ENCODE measurements around the gene C16orf82.

The C16orf82 gene

GRCh38 chr16:27088216-27088615, 21.5 kb downstream of the C16orf82 start:
- H3K4me3 ChIP-seq (ENCODE audit: low read length), result no peak overlapping the region
- no peak for TF ChIP-seq CTCF (conservative IDR thresholded peaks at IDR 0.05; ENCODE audit: low read length)
- no peak for DNase-seq (ENCODE audit: low read depth)

GRCh38 chr16:27096375-27096774, 29.6 kb downstream of the C16orf82 start:
- DNase-seq (ENCODE audit: low read depth), result no peak
- no peak overlapping the region for H3K4me3 ChIP-seq (ENCODE audit: low read length)
- no peak for TF ChIP-seq CTCF (conservative IDR thresholded peaks at IDR 0.05; ENCODE audit: low read length)

- no peak overlapping the region for H3K4me3 ChIP-seq (ENCODE audit: low read length)
- TF ChIP-seq CTCF (conservative IDR thresholded peaks at IDR 0.05; ENCODE audit: low read length), result no peak
- DNase-seq (ENCODE audit: low read depth), result peak; percentile 87
Observed at GRCh38 chr16:27097800-27098230, 31.1 kb downstream of the C16orf82 start.

- H3K4me3 ChIP-seq (ENCODE audit: low read length), result no peak overlapping the region
- no peak for DNase-seq (ENCODE audit: low read depth)
- TF ChIP-seq CTCF (conservative IDR thresholded peaks at IDR 0.05; ENCODE audit: low read length), result no peak
Observed at GRCh38 chr16:27098366-27099049, 31.8 kb downstream of the C16orf82 start.

GRCh38 chr16:27102701-27103575, 36.2 kb downstream of the C16orf82 start:
- no peak overlapping the region for H3K4me3 ChIP-seq (ENCODE audit: low read length)
- DNase-seq (ENCODE audit: low read depth), result no peak
- TF ChIP-seq CTCF (conservative IDR thresholded peaks at IDR 0.05; ENCODE audit: low read length), result no peak

- H3K4me3 ChIP-seq (ENCODE audit: low read length), result no peak overlapping the region
Observed at GRCh38 chr16:27103954-27104353, 37.2 kb downstream of the C16orf82 start.

More at GRCh38 chr16:27103954-27104353, 37.2 kb downstream of the C16orf82 start:
- no peak for TF ChIP-seq CTCF (conservative IDR thresholded peaks at IDR 0.05; ENCODE audit: low read length)
- no peak for DNase-seq (ENCODE audit: low read depth)
